Fibroblast of peridontal ligament (primary cell): ENCODE results near the gene CD58.

Source experiments
- DNase-seq: peaks from one replicate; pipeline ENCODE4 v3.0.0-alpha.2; 2010; ENCODE audit errors: extremely low read depth

CD58 gene

GRCh38 chr1:116544588-116545358 lies 26.1 kb downstream of the CD58 start:
- no peak for DNase-seq

- DNase-seq, result no peak
Measured at GRCh38 chr1:116540088-116540487, 30.7 kb downstream of the CD58 start.

- DNase-seq, result no peak
Measured at GRCh38 chr1:116538544-116538943, 32.3 kb downstream of the CD58 start.

GRCh38 chr1:116537898-116538297 lies 32.9 kb downstream of the CD58 start:
- no peak for DNase-seq

- no peak for DNase-seq
Measured at GRCh38 chr1:116537040-116537831, 33.6 kb downstream of the CD58 start.

- DNase-seq, result no peak
Measured at GRCh38 chr1:116534014-116534739, 36.6 kb downstream of the CD58 start.

GRCh38 chr1:116533429-116533820 lies 37.4 kb downstream of the CD58 start:
- no peak for DNase-seq

- no peak for DNase-seq
Measured at GRCh38 chr1:116532671-116533428, 38.0 kb downstream of the CD58 start.

GRCh38 chr1:116531917-116532316 lies 38.9 kb downstream of the CD58 start:
- DNase-seq, result no peak

GRCh38 chr1:116529681-116530080 lies 41.1 kb downstream of the CD58 start:
- DNase-seq, result no peak

GRCh38 chr1:116529199-116529631 lies 41.6 kb downstream of the CD58 start:
- peak; percentile 63 for DNase-seq

- no peak for DNase-seq
Measured at GRCh38 chr1:116528329-116529083, 42.3 kb downstream of the CD58 start.

- no peak for DNase-seq
Measured at GRCh38 chr1:116525440-116525839, 45.4 kb downstream of the CD58 start.

GRCh38 chr1:116521186-116521585 lies 49.6 kb downstream of the CD58 start:
- peak; percentile 86 for DNase-seq

GRCh38 chr1:116518400-116518799 lies 52.4 kb downstream of the CD58 start:
- no peak for DNase-seq

GRCh38 chr1:116516631-116517030 lies 54.2 kb downstream of the CD58 start:
- DNase-seq, result no peak

GRCh38 chr1:116515702-116516101 lies 55.1 kb downstream of the CD58 start:
- DNase-seq, result no peak

- DNase-seq, result peak; percentile 78
Measured at GRCh38 chr1:116514708-116515525, 55.9 kb downstream of the CD58 start.

GRCh38 chr1:116513956-116514355 lies 56.9 kb downstream of the CD58 start:
- DNase-seq, result no peak

- DNase-seq, result no peak
Measured at GRCh38 chr1:116511459-116512019, 59.3 kb downstream of the CD58 start.
